GM12864 (cell line): Measurements from ENCODE around the gene CDKAL1.

Experiments
- DNase-seq: peaks from one replicate; pipeline ENCODE4 v3.0.0-alpha.2; 2011; ENCODE audit warnings: low read depth
- H3K4me3 ChIP-seq: 2 replicates; pipeline ENCODE4 v1.5.1; 2011; ENCODE audit warnings: mild to moderate bottlenecking, low read depth, low read length, control low read depth
- CTCF ChIP-seq: IDR thresholded peaks from 2 replicates; pipeline ENCODE4 v1.5.1; 2011; ENCODE audit warnings: low read depth, mild to moderate bottlenecking, moderate library complexity, low read length, control low read depth, inconsistent platforms; ENCODE audit errors: missing control alignments

The CDKAL1 gene

GRCh38 chr6:21277601-21278374 lies 743.5 kb downstream of the CDKAL1 start:
- H3K4me3 ChIP-seq, result no peak overlapping the region
- DNase-seq, result no peak
- no peak for TF ChIP-seq CTCF

GRCh38 chr6:21278375-21278745 lies 744.1 kb downstream of the CDKAL1 start:
- DNase-seq, result no peak
- no peak for TF ChIP-seq CTCF

GRCh38 chr6:21279619-21280018 lies 745.4 kb downstream of the CDKAL1 start:
- no peak for DNase-seq
- no peak overlapping the region for H3K4me3 ChIP-seq
- TF ChIP-seq CTCF, result no peak

More at GRCh38 chr6:21278375-21278745, 744.1 kb downstream of the CDKAL1 start:
- no peak overlapping the region for H3K4me3 ChIP-seq

GRCh38 chr6:21281366-21281765 lies 747.1 kb downstream of the CDKAL1 start:
- TF ChIP-seq CTCF, result no peak
- DNase-seq, result no peak

More at GRCh38 chr6:21281366-21281765, 747.1 kb downstream of the CDKAL1 start:
- no peak overlapping the region for H3K4me3 ChIP-seq
